ENCODE measurements around the gene UGDH.
"Not testable (repeated sequence)": the region's sequence is repeated elsewhere in the genome, so short reads cannot be mapped to it uniquely, and the experiment has no call there.

UGDH gene

GRCh38 chr4:39544580-39545315 lies 17.5 kb upstream of the UGDH start:
- Histone ChIP-seq H3K9ac (ENCODE audit: low read depth, low read length, poor library complexity, severe bottlenecking) (no peak overlapping the region), H3K36me3 (ENCODE audit: insufficient read depth, low read length) (no peaks in the 10 kb centered on the region), H3K9me3 (ENCODE audit: insufficient read depth, low read depth, low read length) (no peaks in the 10 kb centered on the region), H3K4me3 (ENCODE audit: low read length, poor library complexity, severe bottlenecking) (no peak overlapping the region), H3K4me1 (ENCODE audit: insufficient read depth, low read length, poor library complexity, severe bottlenecking) (no peaks in the 10 kb centered on the region), H4K20me1 (ENCODE audit: insufficient read depth, low read length, poor library complexity, severe bottlenecking) (no peaks in the 10 kb centered on the region), H3F3A (ENCODE audit: low read depth) (no peaks in the 10 kb centered on the region), H3K9me2 (replicated peaks; ENCODE audit: low read depth, low read length) (no peaks in the 10 kb centered on the region), H3K79me2 (ENCODE audit: insufficient read depth, low read length) (no peaks in the 10 kb centered on the region), H3K4me2 (ENCODE audit: low read depth, low read length, poor library complexity, severe bottlenecking) (no peak overlapping the region), H2AFZ (ENCODE audit: low read length) (no peak overlapping the region), H3K27me3 (ENCODE audit: insufficient read depth, low read length, poor library complexity, severe bottlenecking) (no peaks in the 10 kb centered on the region)
- TF ChIP-seq, protein P1, sequence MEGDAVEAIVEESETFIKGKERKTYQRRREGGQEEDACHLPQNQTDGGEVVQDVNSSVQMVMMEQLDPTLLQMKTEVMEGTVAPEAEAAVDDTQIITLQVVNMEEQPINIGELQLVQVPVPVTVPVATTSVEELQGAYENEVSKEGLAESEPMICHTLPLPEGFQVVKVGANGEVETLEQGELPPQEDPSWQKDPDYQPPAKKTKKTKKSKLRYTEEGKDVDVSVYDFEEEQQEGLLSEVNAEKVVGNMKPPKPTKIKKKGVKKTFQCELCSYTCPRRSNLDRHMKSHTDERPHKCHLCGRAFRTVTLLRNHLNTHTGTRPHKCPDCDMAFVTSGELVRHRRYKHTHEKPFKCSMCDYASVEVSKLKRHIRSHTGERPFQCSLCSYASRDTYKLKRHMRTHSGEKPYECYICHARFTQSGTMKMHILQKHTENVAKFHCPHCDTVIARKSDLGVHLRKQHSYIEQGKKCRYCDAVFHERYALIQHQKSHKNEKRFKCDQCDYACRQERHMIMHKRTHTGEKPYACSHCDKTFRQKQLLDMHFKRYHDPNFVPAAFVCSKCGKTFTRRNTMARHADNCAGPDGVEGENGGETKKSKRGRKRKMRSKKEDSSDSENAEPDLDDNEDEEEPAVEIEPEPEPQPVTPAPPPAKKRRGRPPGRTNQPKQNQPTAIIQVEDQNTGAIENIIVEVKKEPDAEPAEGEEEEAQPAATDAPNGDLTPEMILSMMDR (conservative IDR thresholded peaks at IDR 0.05; ENCODE audit: low read length) = no peak
- TF ChIP-seq EZH2phosphoT487 (IDR thresholded peaks at IDR 0.05; ENCODE audit: borderline replicate concordance) = no peak

GRCh38 chr4:39544080-39544479 lies 16.8 kb upstream of the UGDH start:
- H3K9me2 ChIP-seq (replicated peaks; ENCODE audit: low read depth, low read length); H2AFZ ChIP-seq (ENCODE audit: low read length); H3K9me3 ChIP-seq (ENCODE audit: insufficient read depth, low read depth, low read length); H3K79me2 ChIP-seq (ENCODE audit: insufficient read depth, low read length); H3K27me3 ChIP-seq (ENCODE audit: insufficient read depth, low read length, poor library complexity, severe bottlenecking); H3K4me3 ChIP-seq (ENCODE audit: low read length, poor library complexity, severe bottlenecking); H3K4me2 ChIP-seq (ENCODE audit: low read depth, low read length, poor library complexity, severe bottlenecking); H3F3A ChIP-seq (ENCODE audit: low read depth); H4K20me1 ChIP-seq (ENCODE audit: insufficient read depth, low read length, poor library complexity, severe bottlenecking); H3K36me3 ChIP-seq (ENCODE audit: insufficient read depth, low read length); H3K4me1 ChIP-seq (ENCODE audit: insufficient read depth, low read length, poor library complexity, severe bottlenecking); H3K9ac ChIP-seq (ENCODE audit: low read depth, low read length, poor library complexity, severe bottlenecking): not testable (repeated sequence)

DNA sequence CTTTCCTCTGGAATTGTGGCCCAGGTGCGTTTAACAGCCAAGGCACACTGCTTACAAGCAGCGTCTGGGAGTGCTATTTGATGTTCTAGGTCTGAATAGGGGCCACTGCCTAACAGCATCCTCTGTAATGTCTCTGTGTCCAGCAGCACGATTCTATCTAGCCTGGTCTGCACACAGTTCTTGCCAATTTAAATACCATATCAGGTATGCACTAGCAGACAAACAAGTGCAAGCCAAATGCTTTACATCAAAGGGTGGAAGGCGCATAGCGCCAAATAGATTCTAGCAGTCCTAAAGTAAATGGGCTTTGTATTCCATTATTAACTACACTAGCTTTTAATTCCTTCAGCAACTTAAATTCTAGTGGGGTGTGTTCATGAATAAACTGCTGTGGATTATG lies 15.8 kb upstream of the UGDH start:
- Histone ChIP-seq H4K20me1 (ENCODE audit: insufficient read depth, low read length, poor library complexity, severe bottlenecking) (no peaks in the 10 kb centered on the region), H2AFZ (ENCODE audit: low read length) (no peak overlapping the region), H3K9me2 (replicated peaks; ENCODE audit: low read depth, low read length) (no peaks in the 10 kb centered on the region), H3K9ac (ENCODE audit: low read depth, low read length, poor library complexity, severe bottlenecking) (no peak overlapping the region), H3K4me2 (ENCODE audit: low read depth, low read length, poor library complexity, severe bottlenecking) (no peak overlapping the region), H3F3A (ENCODE audit: low read depth) (no peaks in the 10 kb centered on the region), H3K4me1 (ENCODE audit: insufficient read depth, low read length, poor library complexity, severe bottlenecking) (no peaks in the 10 kb centered on the region), H3K36me3 (ENCODE audit: insufficient read depth, low read length) (no peaks in the 10 kb centered on the region), H3K9me3 (ENCODE audit: insufficient read depth, low read depth, low read length) (no peaks in the 10 kb centered on the region), H3K27me3 (ENCODE audit: insufficient read depth, low read length, poor library complexity, severe bottlenecking) (no peaks in the 10 kb centered on the region), H3K4me3 (ENCODE audit: low read length, poor library complexity, severe bottlenecking) (no peak overlapping the region), H3K79me2 (ENCODE audit: insufficient read depth, low read length) (no peaks in the 10 kb centered on the region)
- TF ChIP-seq, protein P1 (conservative IDR thresholded peaks at IDR 0.05; ENCODE audit: low read length) = no peak
- TF ChIP-seq EZH2phosphoT487 (IDR thresholded peaks at IDR 0.05; ENCODE audit: borderline replicate concordance) = no peak

DNA sequence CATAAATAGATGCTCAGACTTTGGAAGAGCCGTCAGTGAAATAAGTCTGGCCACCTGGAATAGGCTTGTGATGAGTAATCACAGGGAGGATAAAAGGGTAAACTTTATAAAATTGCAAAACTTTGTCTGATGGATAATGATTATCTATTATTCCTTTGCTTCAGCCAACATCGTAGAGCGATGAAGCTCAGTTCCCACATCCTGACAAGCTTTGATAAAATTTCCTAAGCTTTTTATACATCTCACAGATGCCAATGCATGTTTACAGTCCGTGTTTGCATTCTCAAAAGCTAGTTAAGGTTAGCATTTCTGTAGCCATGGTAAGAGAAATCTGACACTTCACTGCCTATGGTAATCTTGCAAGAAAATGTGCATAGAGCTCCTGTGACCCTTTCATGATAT lies 15.4 kb upstream of the UGDH start:
- Histone ChIP-seq H3K9me3 (ENCODE audit: insufficient read depth, low read depth, low read length) (no peaks in the 10 kb centered on the region), H3K36me3 (ENCODE audit: insufficient read depth, low read length) (no peaks in the 10 kb centered on the region), H3K9me2 (replicated peaks; ENCODE audit: low read depth, low read length) (no peaks in the 10 kb centered on the region), H3K4me2 (ENCODE audit: low read depth, low read length, poor library complexity, severe bottlenecking) (no peak overlapping the region), H3K9ac (ENCODE audit: low read depth, low read length, poor library complexity, severe bottlenecking) (no peak overlapping the region), H3F3A (ENCODE audit: low read depth) (no peaks in the 10 kb centered on the region), H3K4me3 (ENCODE audit: low read length, poor library complexity, severe bottlenecking) (no peak overlapping the region), H2AFZ (ENCODE audit: low read length) (no peak overlapping the region), H4K20me1 (ENCODE audit: insufficient read depth, low read length, poor library complexity, severe bottlenecking) (no peaks in the 10 kb centered on the region), H3K79me2 (ENCODE audit: insufficient read depth, low read length) (no peaks in the 10 kb centered on the region), H3K27me3 (ENCODE audit: insufficient read depth, low read length, poor library complexity, severe bottlenecking) (no peaks in the 10 kb centered on the region), H3K4me1 (ENCODE audit: insufficient read depth, low read length, poor library complexity, severe bottlenecking) (no peaks in the 10 kb centered on the region)
- TF ChIP-seq EZH2phosphoT487 (IDR thresholded peaks at IDR 0.05; ENCODE audit: borderline replicate concordance) = no peak
- TF ChIP-seq, protein P1 (conservative IDR thresholded peaks at IDR 0.05; ENCODE audit: low read length) = no peak
